Activated T-helper 2 cell treated with anti-CD3 and anti-CD28 coated beads, Interferon-gamma antibody, Interleukin-2, Interleukin-4, amounts not matched to agents 10 μg/mL and 5 μg/mL and 100 μg/mL, durations not matched to agents 14 hours and 24 hours and 36 hours (primary cell): ENCODE data around the gene LPCAT2. TPM values are rescaled to one million over a fixed set of nuclear protein-coding genes. Genes with fewer than 3 reads are reported as not detected.

ENCODE experiments used
- total RNA-seq: library from RNA; stranded (reverse); gene quantifications from 2 replicates; pipeline ENCODE4 v1.2.3, GENCODE V29; 2022

Gene LPCAT2
- total RNA-seq, 1 donor from 2014 or later: 4.1 TPM

Other genes starting within 250 kb of the LPCAT2 start
- gene IRX6, start 184.9 kb upstream of the LPCAT2 start, total RNA-seq: not detected in 2 replicates
- gene MMP2, start 29.9 kb upstream of the LPCAT2 start, total RNA-seq: 0.11 and 0.34 TPM in 2 replicates
- not detected in 2 replicates for gene CAPNS2, start 57.6 kb downstream of the LPCAT2 start, total RNA-seq
- gene SLC6A2, start 146.9 kb downstream of the LPCAT2 start, total RNA-seq: not detected in 2 replicates